Nephron (organoid): Measurements from ENCODE around the gene CPZ.

Experiments
- H3K27ac Mint-ChIP-seq, 3 experiments: 2 replicates each; pipeline ENCODE4 v1.8.0; 2020; ENCODE audit warnings: mixed read lengths in 3 of 3, mild to moderate bottlenecking in 2 of 3, moderate library complexity in 1 of 3
- H3K27me3 Mint-ChIP-seq: 2 replicates; pipeline ENCODE4 v1.8.0; 2021; ENCODE audit warnings: low read depth, mild to moderate bottlenecking, moderate library complexity, mixed read lengths
- H3K36me3 Mint-ChIP-seq: 2 replicates; pipeline ENCODE4 v1.8.0; 2020; ENCODE audit warnings: low read depth, mixed read lengths
- H3K4me1 Mint-ChIP-seq: 2 replicates; pipeline ENCODE4 v1.8.0; 2020; ENCODE audit warnings: mixed read lengths
- H3K4me3 Mint-ChIP-seq, 3 experiments: 2 replicates each; pipeline ENCODE4 v1.8.0; 2020; ENCODE audit warnings: mild to moderate bottlenecking in 3 of 3, mixed read lengths in 3 of 3, moderate library complexity in 2 of 3
- H3K9me3 Mint-ChIP-seq: 2 replicates; pipeline ENCODE4 v1.8.0; 2020; ENCODE audit warnings: mixed read lengths
- TF ChIP-seq, protein P1 (sequence below), 3 experiments: fragments of 200-600 bp; sonication (generic); IDR thresholded peaks; one replicate each; pipeline ENCODE4 v1.5.0; 2021; ENCODE audit warnings: antibody characterized with exemption in 3 of 3; ENCODE audit not compliant: unreplicated experiment in 3 of 3

CPZ gene

GRCh38 chr4:8597791-8598190 lies 5.2 kb downstream of the CPZ start:
- H3K27ac Mint-ChIP-seq: no peak overlapping the region
- H3K36me3 Mint-ChIP-seq: no peaks in the 10 kb centered on the region
- TF ChIP-seq, protein P1, sequence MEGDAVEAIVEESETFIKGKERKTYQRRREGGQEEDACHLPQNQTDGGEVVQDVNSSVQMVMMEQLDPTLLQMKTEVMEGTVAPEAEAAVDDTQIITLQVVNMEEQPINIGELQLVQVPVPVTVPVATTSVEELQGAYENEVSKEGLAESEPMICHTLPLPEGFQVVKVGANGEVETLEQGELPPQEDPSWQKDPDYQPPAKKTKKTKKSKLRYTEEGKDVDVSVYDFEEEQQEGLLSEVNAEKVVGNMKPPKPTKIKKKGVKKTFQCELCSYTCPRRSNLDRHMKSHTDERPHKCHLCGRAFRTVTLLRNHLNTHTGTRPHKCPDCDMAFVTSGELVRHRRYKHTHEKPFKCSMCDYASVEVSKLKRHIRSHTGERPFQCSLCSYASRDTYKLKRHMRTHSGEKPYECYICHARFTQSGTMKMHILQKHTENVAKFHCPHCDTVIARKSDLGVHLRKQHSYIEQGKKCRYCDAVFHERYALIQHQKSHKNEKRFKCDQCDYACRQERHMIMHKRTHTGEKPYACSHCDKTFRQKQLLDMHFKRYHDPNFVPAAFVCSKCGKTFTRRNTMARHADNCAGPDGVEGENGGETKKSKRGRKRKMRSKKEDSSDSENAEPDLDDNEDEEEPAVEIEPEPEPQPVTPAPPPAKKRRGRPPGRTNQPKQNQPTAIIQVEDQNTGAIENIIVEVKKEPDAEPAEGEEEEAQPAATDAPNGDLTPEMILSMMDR (IDR thresholded peaks at IDR 0.05; ENCODE audit: unreplicated experiment in 3 of 3): no peak
- no peaks in the 10 kb centered on the region for H3K9me3 Mint-ChIP-seq
- peaks cover 31% of the 10 kb centered on the region for H3K27me3 Mint-ChIP-seq
- peaks cover 17% of the 10 kb centered on the region for H3K4me1 Mint-ChIP-seq
- no peak overlapping the region for H3K4me3 Mint-ChIP-seq

DNA sequence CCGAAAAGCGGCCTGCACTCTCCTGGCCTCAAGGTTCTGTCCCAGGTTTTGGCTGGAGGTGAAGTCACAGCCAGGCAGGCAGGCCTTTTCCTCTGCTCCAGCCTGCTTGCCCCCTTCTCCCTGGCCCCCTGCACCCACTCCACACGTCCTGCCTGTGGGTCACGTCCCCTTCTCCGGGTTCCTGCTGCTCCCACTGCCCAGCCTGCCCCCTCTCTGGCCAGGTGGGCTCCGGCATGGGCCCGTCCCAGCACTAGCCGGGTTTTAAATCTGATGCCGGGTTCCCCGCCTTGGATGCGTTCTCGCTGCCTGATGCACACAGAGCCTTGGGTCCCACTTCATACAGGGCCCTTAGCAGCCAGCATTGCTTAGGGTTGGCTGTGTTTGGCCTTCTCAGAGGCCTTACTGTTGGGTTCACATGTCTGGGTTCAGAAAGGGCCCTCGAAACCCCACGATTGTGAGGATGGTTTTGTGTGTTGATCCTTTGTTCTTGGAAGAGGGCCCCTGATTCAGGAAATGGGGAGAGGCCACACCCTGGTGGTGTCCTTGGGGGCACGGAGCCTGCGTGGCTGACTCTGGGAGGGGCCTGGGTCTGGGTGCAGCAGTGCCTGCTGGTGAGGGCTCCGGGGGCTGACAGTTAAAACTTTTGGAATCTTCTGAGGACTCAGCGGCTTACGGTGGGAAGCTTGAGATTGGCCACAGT lies 6.0 kb downstream of the CPZ start:
- peaks cover 27% of the 10 kb centered on the region for H3K27me3 Mint-ChIP-seq
- no peaks in the 10 kb centered on the region for H3K9me3 Mint-ChIP-seq
- no peak overlapping the region for H3K4me3 Mint-ChIP-seq
- no peaks in the 10 kb centered on the region for H3K36me3 Mint-ChIP-seq
- peaks cover 17% of the 10 kb centered on the region for H3K4me1 Mint-ChIP-seq
- TF ChIP-seq, protein P1 (IDR thresholded peaks at IDR 0.05; ENCODE audit: unreplicated experiment in 3 of 3): no peak
- H3K27ac Mint-ChIP-seq: no peak overlapping the region

- peaks cover 22% of the 10 kb centered on the region for H3K27me3 Mint-ChIP-seq
- H3K27ac Mint-ChIP-seq: no peak overlapping the region
- H3K36me3 Mint-ChIP-seq: no peaks in the 10 kb centered on the region
Measured at GRCh38 chr4:8599091-8599460, 6.5 kb downstream of the CPZ start.

GRCh38 chr4:8599657-8600056 lies 7.1 kb downstream of the CPZ start:
- Mint-ChIP-seq H3K4me3 (no peak overlapping the region), H3K36me3 (no peaks in the 10 kb centered on the region), H3K4me1 (peaks cover 7% of the 10 kb centered on the region), H3K27ac (no peak overlapping the region), H3K27me3 (peaks cover 16% of the 10 kb centered on the region), H3K9me3 (no peaks in the 10 kb centered on the region)
- TF ChIP-seq, protein P1 (IDR thresholded peaks at IDR 0.05; ENCODE audit: unreplicated experiment in 3 of 3): no peak

More at GRCh38 chr4:8599091-8599460, 6.5 kb downstream of the CPZ start:
- no peaks in the 10 kb centered on the region for H3K9me3 Mint-ChIP-seq
- TF ChIP-seq, protein P1 (IDR thresholded peaks at IDR 0.05; ENCODE audit: unreplicated experiment in 3 of 3): no peak
- peaks cover 13% of the 10 kb centered on the region for H3K4me1 Mint-ChIP-seq
- H3K4me3 Mint-ChIP-seq: no peak overlapping the region

DNA sequence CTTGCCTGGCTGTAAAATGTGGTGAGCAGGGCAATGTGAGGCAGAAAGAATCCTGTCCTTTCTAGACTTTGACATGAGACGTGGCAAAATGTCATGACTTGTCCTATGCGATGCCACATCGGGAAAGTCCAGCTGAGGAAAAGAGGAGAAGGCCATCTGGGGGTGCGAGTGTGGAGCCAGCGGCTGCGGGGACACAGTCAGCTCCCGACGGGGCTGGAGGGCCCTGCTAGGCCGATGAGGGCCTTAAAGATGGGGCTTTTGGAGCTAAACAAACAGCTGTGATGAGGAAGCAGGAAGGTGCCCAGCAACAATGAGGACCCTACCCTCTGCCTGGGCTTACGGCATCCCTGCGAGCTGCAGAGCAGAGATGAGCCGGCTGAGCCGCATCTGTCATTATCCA lies 7.7 kb downstream of the CPZ start:
- Mint-ChIP-seq H3K36me3 (no peaks in the 10 kb centered on the region), H3K27ac (no peak overlapping the region), H3K4me3 (no peak overlapping the region), H3K4me1 (peaks cover 6% of the 10 kb centered on the region), H3K27me3 (peaks cover 15% of the 10 kb centered on the region), H3K9me3 (no peaks in the 10 kb centered on the region)
- TF ChIP-seq, protein P1 (IDR thresholded peaks at IDR 0.05; ENCODE audit: unreplicated experiment in 3 of 3): no peak

- Mint-ChIP-seq H3K27ac (no peak overlapping the region), H3K4me1 (peaks cover 6% of the 10 kb centered on the region), H3K36me3 (no peaks in the 10 kb centered on the region), H3K4me3 (no peak overlapping the region), H3K27me3 (peaks cover 15% of the 10 kb centered on the region), H3K9me3 (no peaks in the 10 kb centered on the region)
- TF ChIP-seq, protein P1 (IDR thresholded peaks at IDR 0.05; ENCODE audit: unreplicated experiment in 3 of 3): no peak
Measured at GRCh38 chr4:8600686-8601085, 8.1 kb downstream of the CPZ start.
